Hematopoietic multipotent progenitor cell (in vitro differentiated cells): ENCODE measurements around the gene PRR30. TPM values are rescaled to one million over a fixed set of nuclear protein-coding genes. Genes with fewer than 3 reads are reported as not detected.

ENCODE experiments used
- DNase-seq, 3 donors: peaks; one replicate each; pipeline ENCODE4 v3.0.0-alpha.2; 2011 to 2015; ENCODE audit warnings: low read depth in 2 of 3, low spot score in 2 of 3
- total RNA-seq: library from RNA; depleted of rRNA; stranded (reverse); fragments of >200 nt; gene quantifications from one replicate; pipeline ENCODE4 v1.2.3, GENCODE V29; 2012

Gene PRR30
- total RNA-seq, 1 donor, result under 0.01 TPM

- DNase-seq, result no peak
Measured at GRCh38 chr2:27100036-27100435, 39.2 kb downstream of the PRR30 start.

GRCh38 chr2:27099334-27099955 lies 39.8 kb downstream of the PRR30 start:
- no peak for DNase-seq

- no peak for DNase-seq
Measured at GRCh38 chr2:27097341-27097740, 41.9 kb downstream of the PRR30 start.

- DNase-seq, result no peak
Measured at GRCh38 chr2:27096748-27097297, 42.4 kb downstream of the PRR30 start.

GRCh38 chr2:27095745-27096651 lies 43.2 kb downstream of the PRR30 start:
- peak in 1 of 3 donors; percentile 54 for DNase-seq

- no peak for DNase-seq
Measured at GRCh38 chr2:27095427-27095744, 43.8 kb downstream of the PRR30 start.

GRCh38 chr2:27094353-27094984 lies 44.7 kb downstream of the PRR30 start:
- no peak for DNase-seq

GRCh38 chr2:27093430-27094352 lies 45.5 kb downstream of the PRR30 start:
- no peak for DNase-seq

GRCh38 chr2:27092696-27093429 lies 46.3 kb downstream of the PRR30 start:
- DNase-seq, result no peak

- DNase-seq, result no peak
Measured at GRCh38 chr2:27091746-27092695, 47.2 kb downstream of the PRR30 start.

GRCh38 chr2:27089111-27089954 lies 49.9 kb downstream of the PRR30 start:
- DNase-seq, result no peak

- DNase-seq, result no peak
Measured at GRCh38 chr2:27088634-27089033, 50.6 kb downstream of the PRR30 start.

- no peak for DNase-seq
Measured at GRCh38 chr2:27087823-27088410, 51.3 kb downstream of the PRR30 start.
